Right atrium auricular region (tissue), 2 donors: ENCODE data around the gene UBAC1. TPM values are rescaled to one million over a fixed set of nuclear protein-coding genes. Genes with fewer than 3 reads are reported as not detected.
"Not testable (repeated sequence)": the region's sequence is repeated elsewhere in the genome, so short reads cannot be mapped to it uniquely, and the experiment has no call there.

Experiments used
- DNase-seq: peaks from one replicate; pipeline ENCODE4 v3.0.0-alpha.2; 2019; ENCODE audit warnings: low spot score
- H3K27ac ChIP-seq, 2 donors: fragments of 200-600 bp; sonication (generic); 1 replicate in 1 of 2; 2 replicates in 1 of 2; pipeline ENCODE4 v1.5.1; 2016 to 2019
- H3K27me3 ChIP-seq, 2 donors: fragments of 200-600 bp; sonication (generic); one replicate each; pipeline versions ENCODE4 v1.5.1 to v1.6.0; 2017 to 2019
- H3K36me3 ChIP-seq: fragments of 200-600 bp; sonication (generic); one replicate; pipeline ENCODE4 v1.5.1; 2016
- H3K4me1 ChIP-seq, 2 donors: fragments of 200-600 bp; sonication (generic); one replicate each; pipeline versions ENCODE4 v1.5.1 to v1.6.0; 2017 to 2019
- H3K4me3 ChIP-seq, 2 donors: fragments of 200-600 bp; sonication (generic); 1 replicate in 1 of 2; 2 replicates in 1 of 2; pipeline ENCODE4 v1.5.1; 2017 to 2019; ENCODE audit warnings: mild to moderate bottlenecking in 1 of 2, moderate library complexity in 1 of 2
- H3K9me3 ChIP-seq, 2 donors: fragments of 200-600 bp; sonication (generic); one replicate each; pipeline ENCODE4 v1.5.1; 2019
- CTCF ChIP-seq, 2 donors: fragments of 200-600 bp; sonication (generic); IDR thresholded peaks; one replicate each; pipeline ENCODE4 v1.5.1; 2019; ENCODE audit warnings: antibody characterized with exemption in 2 of 2
- total RNA-seq, 2 donors: library from RNA; depleted of rRNA; stranded (reverse); fragments of >200 nt; gene quantifications; one replicate each; pipeline ENCODE4 v1.1.0, GENCODE V29; 2016

Gene UBAC1
- total RNA-seq, 2 donors from 2014 or later = 58.6 to 76.9 TPM

- Histone ChIP-seq H3K27ac (no peak overlapping the region), H3K36me3 (peaks cover 6% of the 10 kb centered on the region), H3K4me1 (peaks cover 0 to 2% of the 10 kb centered on the region in 2 donors), H3K9me3 (no peaks in the 10 kb centered on the region), H3K4me3 (no peak overlapping the region), H3K27me3 (no peaks in the 10 kb centered on the region)
- no peak for TF ChIP-seq CTCF (IDR thresholded peaks at IDR 0.05)
- DNase-seq = no peak
Measured at GRCh38 chr9:135921749-135922310, 39.3 kb downstream of the UBAC1 start.

DNA sequence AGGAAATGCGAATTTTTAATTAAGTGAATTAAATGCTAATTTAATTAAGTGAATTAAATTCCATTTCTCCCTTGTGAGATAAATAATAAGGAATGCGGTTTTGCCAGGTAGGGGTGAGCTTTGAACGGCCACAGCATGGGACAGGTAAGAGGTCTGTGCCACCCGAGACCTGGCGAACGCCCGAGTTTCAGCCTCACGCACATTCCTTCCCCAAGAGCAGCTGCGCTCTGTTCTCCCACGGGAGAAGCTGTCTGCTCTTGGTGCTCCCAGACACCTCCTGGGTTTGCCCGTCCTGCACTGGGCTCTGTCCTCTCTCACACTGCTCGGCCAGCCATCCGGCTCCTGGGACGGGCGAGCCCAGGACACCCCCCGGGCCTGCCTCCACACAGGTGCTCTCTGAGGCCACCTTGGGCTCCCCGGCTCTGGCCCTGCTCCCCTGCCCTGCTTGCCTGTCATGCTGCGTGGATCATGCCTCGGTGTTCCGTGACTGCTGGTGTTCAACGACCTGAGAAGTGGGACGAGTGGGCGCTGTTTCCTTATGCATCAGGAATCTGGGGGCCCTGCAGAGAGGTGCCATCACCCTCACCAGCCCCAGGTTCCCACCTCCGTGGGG lies 40.1 kb downstream of the UBAC1 start:
- Histone ChIP-seq H3K9me3 (peaks cover 0 to 6% of the 10 kb centered on the region in 2 donors), H3K36me3 (peaks cover 9% of the 10 kb centered on the region), H3K4me1 (no peaks in the 10 kb centered on the region), H3K27ac (no peak overlapping the region), H3K27me3 (no peaks in the 10 kb centered on the region), H3K4me3 (no peak overlapping the region)
- no peak for DNase-seq
- no peak for TF ChIP-seq CTCF (IDR thresholded peaks at IDR 0.05)

DNA sequence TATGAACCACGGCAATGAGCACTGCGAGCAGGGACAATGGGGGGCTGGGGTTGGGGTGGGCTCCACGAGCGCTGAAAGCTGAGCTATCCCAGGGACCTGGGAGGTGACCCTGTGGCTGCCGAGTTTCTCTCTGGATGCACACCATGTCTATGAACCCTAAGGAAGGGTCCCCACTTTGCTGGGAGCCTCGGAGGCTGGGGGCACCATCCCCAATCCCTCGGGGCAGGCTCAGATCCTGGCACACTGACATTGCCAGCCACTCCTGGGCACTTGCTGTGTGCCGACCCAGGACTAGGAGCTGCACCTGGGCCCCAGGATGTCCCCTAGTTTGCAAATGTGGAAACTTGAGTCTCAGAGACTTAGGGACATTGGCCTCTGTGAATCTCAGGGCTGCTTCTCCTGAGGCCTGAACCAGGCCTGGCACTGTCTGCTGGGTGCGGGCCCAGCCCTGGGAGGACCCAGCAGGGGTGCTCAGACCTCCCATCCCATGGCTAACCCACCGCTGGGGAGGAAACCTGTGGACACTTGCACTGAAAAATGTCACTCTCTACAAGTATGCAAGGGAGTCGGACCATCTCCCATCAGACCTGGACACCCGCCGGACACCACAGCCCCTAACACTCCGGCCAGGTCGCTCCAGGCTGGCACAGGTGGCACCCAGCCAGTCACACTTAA lies 40.8 kb downstream of the UBAC1 start:
- DNase-seq = no peak
- H3K4me3 ChIP-seq = no peak overlapping the region
- H3K4me1 ChIP-seq = no peaks in the 10 kb centered on the region
- peaks cover 15% of the 10 kb centered on the region for H3K36me3 ChIP-seq
- no peak for TF ChIP-seq CTCF (IDR thresholded peaks at IDR 0.05)
- H3K27ac ChIP-seq = no peak overlapping the region
- H3K27me3 ChIP-seq = no peaks in the 10 kb centered on the region
- peaks cover 0 to 13% of the 10 kb centered on the region in 2 donors for H3K9me3 ChIP-seq

DNA sequence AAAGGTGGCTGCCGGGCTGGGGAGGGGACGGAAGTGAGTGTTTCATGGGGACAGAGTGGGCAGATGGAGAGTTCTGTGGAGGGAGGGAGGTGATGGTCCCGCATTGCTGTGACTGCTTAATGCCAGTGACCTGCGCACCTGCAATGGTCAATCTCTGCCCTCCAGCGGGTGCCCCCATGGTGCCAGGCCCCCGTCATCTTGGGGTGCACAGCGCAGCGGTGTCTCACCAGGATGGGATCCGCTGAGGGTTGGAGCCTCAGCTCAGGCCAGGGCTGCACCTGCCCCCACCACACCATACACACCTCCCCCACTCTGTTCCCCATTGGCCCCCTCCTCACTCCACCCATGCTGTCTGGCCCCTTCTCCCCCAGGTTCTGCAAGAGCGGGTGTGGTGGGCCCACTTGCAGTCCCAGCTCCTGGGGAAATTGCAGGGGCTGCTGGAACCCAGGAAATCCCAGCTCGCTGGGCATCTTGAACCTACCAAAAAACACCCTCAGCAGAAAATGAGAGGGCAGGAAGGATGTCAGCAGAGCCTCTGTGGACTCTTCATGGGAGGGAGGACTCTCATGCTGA lies 41.8 kb downstream of the UBAC1 start:
- Histone ChIP-seq H3K4me3 (no peak overlapping the region), H3K36me3 (peaks cover 24% of the 10 kb centered on the region), H3K27ac (no peak overlapping the region), H3K27me3 (no peaks in the 10 kb centered on the region), H3K9me3 (peaks cover 0 to 23% of the 10 kb centered on the region in 2 donors), H3K4me1 (no peaks in the 10 kb centered on the region)
- TF ChIP-seq CTCF (IDR thresholded peaks at IDR 0.05) = no peak
- DNase-seq = no peak

GRCh38 chr9:135916227-135916626 lies 44.9 kb downstream of the UBAC1 start:
- Histone ChIP-seq H3K36me3 (peaks cover 32% of the 10 kb centered on the region), H3K9me3 (peaks cover 0 to 38% of the 10 kb centered on the region in 2 donors)

DNA sequence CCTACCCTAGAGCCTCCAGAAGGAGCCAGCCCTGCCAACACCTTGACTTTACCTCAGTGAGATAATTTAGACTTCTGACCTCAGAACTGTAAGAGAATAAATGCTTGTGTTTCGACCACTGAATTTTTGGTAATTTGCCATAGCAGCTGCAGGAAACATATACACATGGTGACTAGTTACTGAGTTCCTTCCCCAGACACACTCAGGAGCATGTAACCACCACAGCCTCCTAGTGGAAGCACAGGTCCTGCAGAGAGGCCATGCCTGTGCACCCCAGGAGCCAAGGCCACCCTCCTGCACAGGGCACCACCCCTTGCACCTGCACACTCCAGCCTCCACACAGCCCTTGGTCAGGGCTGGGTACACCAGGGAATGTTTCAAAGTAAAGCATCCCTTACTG lies 46.3 kb downstream of the UBAC1 start:
- no peak for DNase-seq
- Histone ChIP-seq H3K9me3 (peaks cover 0 to 38% of the 10 kb centered on the region in 2 donors), H3K27me3 (no peaks in the 10 kb centered on the region), H3K4me3 (no peak overlapping the region), H3K36me3 (peaks cover 32% of the 10 kb centered on the region), H3K27ac (no peak overlapping the region), H3K4me1 (no peaks in the 10 kb centered on the region)
- no peak for TF ChIP-seq CTCF (IDR thresholded peaks at IDR 0.05)

More at GRCh38 chr9:135916227-135916626, 44.9 kb downstream of the UBAC1 start:
- not testable (repeated sequence) for H3K27me3 ChIP-seq, H3K4me1 ChIP-seq, H3K27ac ChIP-seq, H3K4me3 ChIP-seq, DNase-seq

- H3K4me1 ChIP-seq = peaks cover 0 to 17% of the 10 kb centered on the region in 2 donors
- not testable (repeated sequence) for H3K27ac ChIP-seq, H3K4me3 ChIP-seq, H3K27me3 ChIP-seq, DNase-seq
- peaks cover 0 to 33% of the 10 kb centered on the region in 2 donors for H3K9me3 ChIP-seq
- H3K36me3 ChIP-seq = peaks cover 31% of the 10 kb centered on the region
Measured at GRCh38 chr9:135911233-135911632, 49.9 kb downstream of the UBAC1 start.
